H1 (cell line): ENCODE data around the gene GCNT1. TPM values are rescaled to one million over a fixed set of nuclear protein-coding genes. Genes with fewer than 3 reads are reported as not detected.

ENCODE experiments used
- CEBPB ChIP-seq: IDR thresholded peaks from 2 replicates; pipeline ENCODE4 v1.6.1; 2012; ENCODE audit warnings: low read depth, low read length
- SP4 ChIP-seq: IDR thresholded peaks from 2 replicates; pipeline ENCODE4 v1.6.1; 2012; ENCODE audit warnings: low read length, inconsistent platforms
- polyA plus RNA-seq, 7 experiments: library from polyadenylated mRNA; depleted of rRNA in 3 of 7; stranded (reverse) in 5 of 7; unstranded in 2 of 7; fragments of >200 nt in 5 of 7; fragments of 200-250 nt in 2 of 7; gene quantifications; 1 replicate in 5 of 7; 2 replicates in 1 of 7; 4 replicates in 1 of 7; pipeline versions ENCODE4 v1.2.1 to v1.2.3, GENCODE V29; 2011 to 2013; ENCODE audit warnings: missing spikeins in 2 of 7, mixed read lengths in 2 of 7
- total RNA-seq: library from RNA; stranded (reverse); fragmentation: NEBNext Ultra II Directional; extraction: Animal tissue kit (Norgen Biotek cat#: 25700); gene quantifications from 2 replicates; pipeline ENCODE4 v1.2.1, GENCODE V29; 2021

GCNT1 gene
- total and polyA plus RNA-seq, 2 of the 8 experiments (the other 6 are each of a cell fraction or from before 2014, with no cell fraction given): 13.0 to 16.5 TPM

- no peak for TF ChIP-seq SP4
- no peak for TF ChIP-seq CEBPB
- TF ChIP-seq, all 59 proteins: peak for 0
Observed at GRCh38 chr9:76521244-76521681, 62.3 kb downstream of the GCNT1 start (continued).
